GM19023 (cell line): ENCODE results near the gene SCRN1.
"Not testable (repeated sequence)": the region's sequence is repeated elsewhere in the genome, so short reads cannot be mapped to it uniquely, and the experiment has no call there.

Experiments used
- ATAC-seq: cut with Tn5 transposase; IDR thresholded peaks from one replicate; pipeline ENCODE4 v1.9.1; 2021; ENCODE audit warnings: mild to moderate bottlenecking, moderate library complexity; ENCODE audit not compliant: unreplicated experiment

The SCRN1 gene

DNA sequence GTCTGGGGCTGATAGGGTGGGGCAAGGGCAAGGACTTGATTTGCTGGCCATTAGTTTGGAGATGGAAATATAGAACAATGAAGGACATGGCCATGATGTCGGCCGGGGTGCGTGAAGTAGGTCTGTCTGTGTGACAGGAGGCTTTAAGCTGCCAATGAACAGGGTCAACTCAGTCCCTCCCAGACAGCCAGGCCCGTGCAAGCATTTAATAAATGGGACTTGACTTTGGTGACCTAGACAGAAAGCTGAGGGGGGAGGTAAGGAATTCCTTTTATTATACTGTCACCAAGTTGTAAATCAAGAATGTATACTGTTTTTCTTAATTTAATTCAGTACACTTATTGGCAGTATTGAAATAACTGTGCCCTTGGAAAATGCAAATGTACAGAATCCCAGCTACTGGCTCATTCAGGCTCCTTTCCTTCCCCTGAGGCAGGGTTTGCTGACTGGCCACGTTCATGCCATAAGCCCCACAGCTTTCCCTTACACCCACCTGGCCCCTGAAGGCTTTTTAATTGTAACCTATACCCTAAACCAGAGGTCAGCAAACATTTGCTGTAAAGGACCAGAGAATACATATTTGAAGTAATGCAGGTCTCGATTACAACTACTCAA is 96.1 kb downstream of the SCRN1 start:
- no peak for ATAC-seq

DNA sequence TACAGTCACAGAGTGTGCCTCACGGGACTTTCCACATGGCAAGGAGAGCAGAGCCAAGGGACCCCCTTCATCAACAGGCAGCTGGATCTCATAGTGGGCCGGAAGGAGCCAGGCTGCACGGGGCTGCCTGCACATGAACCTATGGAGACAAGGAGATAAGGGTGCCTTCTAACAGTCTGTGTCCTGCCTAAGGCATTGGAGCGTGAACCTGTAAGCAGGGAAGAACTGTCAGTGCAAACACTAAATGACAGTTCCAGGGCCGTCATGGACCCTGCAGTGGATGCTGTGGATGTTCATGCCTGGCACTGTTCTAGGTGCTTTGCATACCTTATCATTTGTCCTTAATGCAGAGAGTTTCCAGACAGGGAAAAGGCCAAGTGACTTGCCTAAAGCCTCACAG is 97.4 kb downstream of the SCRN1 start:
- no peak for ATAC-seq

- ATAC-seq = no peak
Measured at GRCh38 chr7:29891766-29892165, 97.8 kb downstream of the SCRN1 start.

DNA sequence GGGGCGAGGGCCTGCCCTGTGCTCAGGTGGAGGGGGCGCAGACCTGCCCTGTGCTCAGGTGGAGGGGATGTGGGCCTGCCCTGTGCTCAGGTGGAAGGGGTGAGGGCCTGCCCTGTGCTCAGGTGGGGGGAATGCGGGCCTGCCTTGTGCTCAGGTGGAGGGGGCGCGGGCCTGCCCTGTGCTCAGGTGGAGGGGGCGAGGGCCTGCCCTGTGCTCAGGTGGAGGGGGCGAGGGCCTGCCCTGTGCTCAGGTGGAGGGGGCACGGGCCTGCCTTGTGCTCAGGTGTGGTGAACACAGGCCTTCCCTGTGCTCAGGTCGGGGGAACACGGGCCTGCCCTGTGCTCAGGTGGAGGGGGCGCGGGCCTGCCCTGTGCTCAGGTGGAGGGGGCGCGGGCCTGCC is 98.8 kb downstream of the SCRN1 start:
- not testable (repeated sequence) for ATAC-seq

DNA sequence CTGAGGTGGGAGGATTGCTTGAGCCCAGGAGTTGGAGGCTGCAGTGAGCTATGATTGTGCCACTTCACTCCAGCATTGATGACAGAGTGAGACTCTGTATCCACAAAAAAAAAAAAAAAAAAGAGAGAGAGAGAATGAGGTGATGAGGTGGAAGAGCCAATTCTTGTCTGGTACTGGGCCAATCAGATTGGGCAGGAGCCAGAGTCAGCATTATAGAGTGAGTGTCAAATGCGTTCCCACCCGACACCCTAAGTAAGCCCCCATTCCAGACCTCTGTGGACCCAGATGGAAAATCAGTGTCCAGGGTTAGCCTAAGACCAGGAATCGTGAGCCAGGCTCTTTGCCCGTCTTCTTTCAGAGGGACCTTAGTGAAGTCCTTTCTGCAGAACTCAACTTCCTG is 99.3 kb downstream of the SCRN1 start:
- ATAC-seq = no peak

DNA sequence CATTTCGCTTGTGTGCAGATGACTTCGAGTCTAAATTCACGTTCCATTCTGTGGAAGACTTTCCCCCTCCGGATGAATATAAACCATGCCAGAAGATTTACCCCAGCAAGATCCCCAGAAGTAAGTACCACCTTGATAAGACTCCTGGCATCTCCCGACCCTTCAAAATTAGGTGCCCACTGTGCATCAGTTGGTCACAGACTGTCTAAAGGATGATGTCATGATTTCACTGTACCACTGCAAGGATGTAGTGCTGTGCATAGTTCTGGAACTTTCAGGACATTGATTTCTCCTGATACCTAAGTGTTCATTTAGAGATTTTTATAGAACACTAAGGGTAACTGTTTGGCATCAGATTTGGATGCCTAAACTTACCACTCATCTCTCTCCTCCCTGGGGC is 100.3 kb downstream of the SCRN1 start:
- ATAC-seq = no peak

GRCh38 chr7:29888006-29888405 is 101.6 kb downstream of the SCRN1 start:
- no peak for ATAC-seq

GRCh38 chr7:29886827-29887226 is 102.8 kb downstream of the SCRN1 start:
- ATAC-seq = no peak

DNA sequence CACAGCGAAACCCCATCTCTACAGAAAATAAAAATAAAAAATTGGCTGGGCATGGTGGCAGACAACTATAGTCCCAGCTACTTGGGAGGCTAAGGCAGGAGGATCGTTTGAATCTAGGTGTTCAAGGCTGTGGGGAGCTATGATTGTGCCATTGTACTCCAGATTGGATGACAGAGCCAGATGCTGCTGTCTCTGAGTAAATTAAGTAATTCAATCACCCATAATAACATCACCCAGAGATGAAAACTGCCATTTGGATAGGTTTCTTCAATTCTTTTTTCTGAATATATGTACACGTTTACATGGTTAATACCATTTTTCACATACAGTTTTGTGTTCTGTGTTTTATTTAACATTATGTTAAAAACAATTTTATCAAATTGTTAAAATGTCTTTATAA is 104.0 kb downstream of the SCRN1 start:
- ATAC-seq = no peak

GRCh38 chr7:29884399-29885272 is 105.0 kb downstream of the SCRN1 start:
- no peak for ATAC-seq

DNA sequence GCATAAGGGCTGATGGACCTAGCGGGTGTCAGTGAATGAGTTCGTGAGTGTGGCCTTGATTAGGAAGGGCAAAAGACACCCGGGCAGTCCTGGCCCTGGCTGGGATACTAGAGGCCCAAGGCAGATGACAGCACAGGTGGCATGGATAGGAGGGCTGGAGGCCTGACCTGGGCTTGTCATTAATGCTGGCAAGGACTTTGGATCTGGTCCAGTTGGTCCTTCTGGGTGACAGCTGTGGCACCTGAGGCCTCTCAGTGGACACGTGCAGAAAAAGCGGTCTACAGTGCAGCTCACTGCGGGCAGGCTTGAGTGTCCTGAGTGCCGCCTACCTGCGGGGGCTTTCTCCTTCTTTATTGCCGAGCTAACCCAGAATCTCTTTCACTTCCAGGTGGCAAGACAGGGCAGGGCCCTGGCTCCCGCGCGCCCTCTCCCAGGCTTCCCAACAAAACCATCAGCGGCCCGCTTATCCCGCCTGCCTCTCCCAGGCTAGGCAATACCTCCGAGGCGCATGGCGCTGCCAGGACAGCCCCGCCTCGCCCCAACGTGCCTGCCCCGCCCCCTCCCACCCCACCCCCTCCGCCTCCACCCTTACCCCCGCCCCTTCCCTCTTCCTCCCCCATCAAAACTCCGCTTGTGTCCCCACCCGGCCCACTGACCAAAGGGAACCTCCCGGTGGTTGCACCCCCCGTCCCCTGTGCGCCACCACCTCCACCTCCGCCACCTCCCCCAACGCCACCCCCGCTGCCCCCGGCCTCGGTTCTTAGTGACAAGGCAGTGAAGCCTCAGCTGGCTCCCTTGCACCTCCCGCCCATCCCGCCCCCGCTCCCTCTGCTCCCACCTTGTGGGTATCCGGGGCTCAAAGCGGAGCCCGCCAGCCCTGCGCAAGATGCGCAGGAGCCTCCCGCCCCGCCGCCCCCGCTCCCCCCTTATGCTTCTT is 105.9 kb downstream of the SCRN1 start:
- no peak for ATAC-seq

- no peak for ATAC-seq
Measured at GRCh38 chr7:29882481-29882880, 107.1 kb downstream of the SCRN1 start.

GRCh38 chr7:29881724-29882123 is 107.9 kb downstream of the SCRN1 start:
- ATAC-seq = no peak

- ATAC-seq = no peak
Measured at GRCh38 chr7:29879609-29880008, 110.0 kb downstream of the SCRN1 start.

GRCh38 chr7:29878081-29878688 is 111.4 kb downstream of the SCRN1 start:
- ATAC-seq = no peak

DNA sequence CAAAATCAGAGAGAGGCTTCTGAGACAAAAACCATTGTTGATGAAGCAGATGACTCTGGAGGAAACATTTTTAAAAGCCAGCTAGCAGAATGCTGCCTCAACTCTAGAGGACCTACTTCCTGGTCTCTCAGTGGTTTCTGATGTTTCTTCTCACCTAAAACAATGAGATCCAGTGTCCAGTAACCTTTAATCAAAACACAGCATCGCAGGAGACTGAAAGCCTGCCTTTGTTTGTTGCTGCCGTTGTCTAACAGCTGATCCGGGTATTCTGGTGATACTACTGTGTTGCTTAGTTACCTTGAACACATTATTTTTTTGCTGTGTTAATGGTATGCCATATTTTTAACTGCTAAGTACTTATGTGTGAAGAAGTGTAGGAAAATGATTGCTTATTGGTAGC is 112.4 kb downstream of the SCRN1 start:
- no peak for ATAC-seq

DNA sequence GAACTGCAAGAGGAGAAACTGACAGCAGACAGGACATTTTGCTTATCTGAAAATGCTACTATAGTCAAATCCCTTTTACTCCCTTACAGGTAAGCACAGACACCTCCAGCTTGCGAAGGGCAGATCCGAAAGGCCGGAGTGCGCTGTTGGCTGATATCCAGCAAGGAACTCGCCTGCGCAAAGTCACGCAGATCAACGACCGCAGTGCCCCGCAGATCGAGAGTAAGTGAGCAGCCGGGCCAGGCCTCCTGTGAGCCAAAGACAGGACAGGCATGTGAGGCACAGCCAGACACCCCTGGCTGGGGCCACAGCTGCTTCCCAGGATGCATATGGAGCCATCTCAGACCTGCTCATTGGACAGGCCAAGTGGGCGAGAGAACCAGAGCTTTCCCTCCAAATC is 113.9 kb downstream of the SCRN1 start:
- ATAC-seq = no peak

DNA sequence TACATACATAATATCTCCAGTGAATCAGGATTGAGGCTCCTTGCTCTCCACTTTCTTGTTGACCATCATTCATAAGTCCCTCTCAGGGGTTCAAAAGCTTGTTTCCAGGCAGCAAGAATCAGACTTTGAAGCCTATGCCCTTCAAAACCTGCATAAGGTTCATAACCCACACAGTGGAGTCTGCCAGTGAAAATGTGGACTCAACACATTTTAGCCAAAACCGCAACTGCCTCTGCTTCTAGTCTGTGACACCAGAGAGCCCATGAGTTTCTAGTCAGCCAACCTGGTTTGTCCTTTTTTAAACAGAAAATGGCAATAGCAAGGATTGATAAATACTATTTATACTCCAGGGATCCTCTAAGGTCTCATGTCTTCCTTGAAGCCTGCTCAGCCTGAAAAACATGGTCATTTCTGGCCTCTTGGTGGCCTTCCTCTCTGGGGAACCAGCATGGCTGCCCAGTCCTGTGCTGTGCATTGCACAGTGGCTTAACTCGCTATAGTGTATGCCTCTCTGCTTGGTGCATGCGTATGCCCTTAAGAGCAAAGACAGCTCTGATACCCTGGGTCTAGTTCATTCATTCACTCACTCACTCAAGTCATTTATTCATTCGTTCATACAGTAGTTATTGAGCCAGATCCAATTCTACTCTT is 115.8 kb downstream of the SCRN1 start:
- ATAC-seq = no peak

- no peak for ATAC-seq
Measured at GRCh38 chr7:29871787-29872398, 117.7 kb downstream of the SCRN1 start.
